OCI-M2 (cell line): ENCODE results near the gene NFKBIL1.
A peak's percentile ranks its signal among the peaks of the same experiment; 100 is the strongest.

ENCODE experiments used
- DNase-seq: peaks from one replicate; lab custom pipeline; 2025; ENCODE audit not compliant: unreplicated experiment; lab: John Stamatoyannopoulos, UW

The NFKBIL1 gene

GRCh38 chr6:31559958-31560696 is 12.7 kb downstream of the NFKBIL1 start:
- peak; percentile 57 for DNase-seq

- no peak for DNase-seq
Observed at GRCh38 chr6:31560697-31561058, 13.3 kb downstream of the NFKBIL1 start.

- no peak for DNase-seq
Observed at GRCh38 chr6:31567531-31568370, 20.3 kb downstream of the NFKBIL1 start.

- no peak for DNase-seq
Observed at GRCh38 chr6:31568537-31568961, 21.1 kb downstream of the NFKBIL1 start.

GRCh38 chr6:31569861-31570536 is 22.6 kb downstream of the NFKBIL1 start:
- no peak for DNase-seq

- DNase-seq, result no peak
Observed at GRCh38 chr6:31572041-31572911, 24.9 kb downstream of the NFKBIL1 start, which contains the start of gene LTA. LTA (plus strand) TSS chr6:31572289; CDS start chr6:31572743, 454 bp downstream.

- no peak for DNase-seq
Observed at GRCh38 chr6:31573239-31574105, 26.1 kb downstream of the NFKBIL1 start.

- DNase-seq, result no peak
Observed at GRCh38 chr6:31574106-31575061, 27.0 kb downstream of the NFKBIL1 start.

- no peak for DNase-seq
Observed at GRCh38 chr6:31575335-31575901, 28.0 kb downstream of the NFKBIL1 start, which contains the start of gene TNF. TNF (plus strand) TSS chr6:31575565; CDS start chr6:31575742, 177 bp downstream.

GRCh38 chr6:31575952-31576685 is 28.7 kb downstream of the NFKBIL1 start:
- no peak for DNase-seq

GRCh38 chr6:31576897-31577578 is 29.6 kb downstream of the NFKBIL1 start:
- DNase-seq, result no peak

- no peak for DNase-seq
Observed at GRCh38 chr6:31577579-31577966, 30.2 kb downstream of the NFKBIL1 start.

GRCh38 chr6:31578184-31579118 is 31.0 kb downstream of the NFKBIL1 start:
- DNase-seq, result no peak

- no peak for DNase-seq
Observed at GRCh38 chr6:31579119-31579505, 31.7 kb downstream of the NFKBIL1 start.

- no peak for DNase-seq
Observed at GRCh38 chr6:31579546-31580437, 32.4 kb downstream of the NFKBIL1 start.
